ENCODE measurements around the gene HLCS. TPM values are rescaled to one million over a fixed set of nuclear protein-coding genes. Genes with fewer than 3 reads are reported as not detected.

Gene HLCS
- total and polyA plus RNA-seq, 2 of the 8 experiments (the other 6 are each of a cell fraction or from before 2014, with no cell fraction given) = 4.7 to 12.2 TPM

GRCh38 chr21:36702622-36702968 lies 263.9 kb downstream of the HLCS start:
- FAIRE-seq (no peak), DNase-seq (ENCODE audit: low read depth in 1 of 2, low spot score in 2 of 2) (no peak)
- Histone ChIP-seq H3K9ac (replicated peaks in 1 of 4; ENCODE audit: extremely low read depth in 1 of 4, low read depth in 3 of 4, low read length in 3 of 4) (no peak overlapping the region), H3K36me3 (ENCODE audit: control insufficient read depth in 2 of 4, insufficient read depth in 4 of 4, low read length in 3 of 4) (peaks cover 0 to 24% (median 0%) of the 10 kb centered on the region in 4 experiments; a peak in 1 of 8 replicates), H4K91ac (replicated peaks; ENCODE audit: insufficient read length, low read length) (no peak overlapping the region), H3K27me3 (replicated peaks in 1 of 4; ENCODE audit: control insufficient read depth in 3 of 4, extremely low read depth in 1 of 4, insufficient read depth in 3 of 4, low read length in 3 of 4) (peaks cover 97 to 100% (median 100%) of the 10 kb centered on the region in 4 experiments), H2AFZ (ENCODE audit: low read length) (no peak overlapping the region), H3K79me2 (ENCODE audit: control insufficient read depth in 1 of 2, insufficient read depth in 2 of 2, low read length in 2 of 2) (no peaks in the 10 kb centered on the region), H2BK20ac (ENCODE audit: low read length) (no peak overlapping the region), H3K56ac (replicated peaks; ENCODE audit: insufficient read length, low read depth, low read length) (no peak overlapping the region), H2BK120ac (replicated peaks; ENCODE audit: low read depth, low read length) (no peak overlapping the region), H2BK5ac (ENCODE audit: low read depth, low read length) (no peak overlapping the region), H3K18ac (ENCODE audit: extremely low read depth, low read length) (peak overlapping the region; percentile 32; the same call in 1 of the 2 replicates), H2BK15ac (ENCODE audit: low read length) (no peak overlapping the region), H4K5ac (ENCODE audit: insufficient read length, low read depth, low read length) (no peak overlapping the region), H3K23ac (ENCODE audit: insufficient read length) (no peak overlapping the region), H3K4me2 (ENCODE audit: insufficient read depth in 1 of 2, low read depth in 2 of 2, low read length in 2 of 2) (peak overlapping the region; percentile 2 to 58; a peak in 1 of 4 replicates), H2BK12ac (ENCODE audit: low read depth, low read length) (0 out of 2 replicates have a peak overlapping the region, but pooled peaks have one; percentile 39), H3K14ac (ENCODE audit: insufficient read length) (no peak overlapping the region), H3K23me2 (ENCODE audit: low read depth, low read length) (peaks cover 7% of the 10 kb centered on the region; the same call in 1 of the 2 replicates), H3K4ac (replicated peaks; ENCODE audit: insufficient read length, low read depth, low read length) (no peak overlapping the region), H4K20me1 (replicated peaks in 1 of 2; ENCODE audit: control insufficient read depth in 1 of 2, insufficient read depth in 2 of 2, low read length in 2 of 2) (peaks cover 12 to 21% of the 10 kb centered on the region in 2 experiments), H3K4me3 (ENCODE audit: extremely low read depth in 1 of 4, insufficient read depth in 2 of 4, low read depth in 3 of 4, low read length in 4 of 4) (no peak overlapping the region), H3K27ac (ENCODE audit: low read depth, low read length) (no peak overlapping the region), H4K8ac (ENCODE audit: extremely low read depth, insufficient read depth, low read length) (no peak overlapping the region), H2AK5ac (ENCODE audit: low read depth, low read length) (no peak overlapping the region), H3K4me1 (replicated peaks in 1 of 4; ENCODE audit: control insufficient read depth in 3 of 4, insufficient read depth in 4 of 4, low read length in 3 of 4) (peaks cover 0 to 73% (median 46%) of the 10 kb centered on the region in 4 experiments; a peak in 6 of 7 replicates), H3K9me3 (ENCODE audit: insufficient read depth in 2 of 2, low read depth in 1 of 2, low read length in 1 of 2) (no peaks in the 10 kb centered on the region), H3K79me1 (ENCODE audit: low read depth, low read length) (no peaks in the 10 kb centered on the region; the same call in 1 of the 2 replicates)
- WGBS, 2 experiments (ENCODE audit: extremely low coverage in 1 of 2, insufficient coverage in 1 of 2, insufficient read length in 1 of 2, insufficient replicate concordance in 2 of 2, low coverage in 1 of 2, low lambda C conversion rate in 2 of 2, missing lambda C conversion rate in 1 of 2) = 12% methylated on average over 6 of the region's 6 CpGs; no CpG with 5 or more reads in 1 of the 2 experiments
- ChIA-PET CTCF (ENCODE audit: partially characterized antibody) (interaction anchor here (0.5 to 3.2 kb wide), 9 partner anchors 10 to 794 kb away, joined by 3 to 19 read pairs (median 4); no protein-coding TSS in a partner anchor), POLR2A (ENCODE audit: partially characterized antibody) (interaction anchor here (2.1 to 3.0 kb wide), 2 partner anchors 8 to 11 kb away, joined by 6 to 12 read pairs; no protein-coding TSS in a partner anchor)
- no peak for TF ChIP-seq FOSL1 (IDR thresholded peaks at IDR 0.05; ENCODE audit: insufficient read depth, low read depth, low read length)
- TF ChIP-seq JUND (IDR thresholded peaks at IDR 0.05; ENCODE audit: low read length) = no peak
- no peak for TF ChIP-seq POU5F1 (IDR thresholded peaks at IDR 0.05; ENCODE audit: low read depth, low read length)
- no peak for TF ChIP-seq HDAC6 (IDR thresholded peaks at IDR 0.05; ENCODE audit: low read depth, low read length)
- TF ChIP-seq SP1 (IDR thresholded peaks at IDR 0.05; ENCODE audit: low read depth, low read length) = no peak
- no peak for TF ChIP-seq NRF1 (IDR thresholded peaks at IDR 0.05; ENCODE audit: low read depth, low read length)

Data from H1 (cell line).